Right lobe of liver (tissue), 6 donors: ENCODE results near the gene GRM5. TPM values are rescaled to one million over a fixed set of nuclear protein-coding genes. Genes with fewer than 3 reads are reported as not detected.
"Not testable (repeated sequence)": the region's sequence is repeated elsewhere in the genome, so short reads cannot be mapped to it uniquely, and the experiment has no call there.

Experiments
- ATAC-seq, 4 donors: fragments of 200-7000 bp; cut with Tn5 transposase; one replicate each; pipeline ENCODE4 v1.9.1; 2020; ENCODE audit warnings: mild to moderate bottlenecking in 4 of 4, moderate library complexity in 4 of 4
- DNase-seq, 3 donors: peaks; one replicate each; pipeline ENCODE4 v3.0.0-alpha.2; 2020
- H3K27ac ChIP-seq, 3 donors: fragments of 200-600 bp; one replicate each; pipeline ENCODE4 v1.8.0; 2022
- H3K27me3 ChIP-seq, 2 donors: fragments of 200-600 bp; one replicate each; pipeline ENCODE4 v1.8.0; 2022
- H3K36me3 ChIP-seq, 4 donors: fragments of 200-600 bp; sonication (generic) in 1 of 4; one replicate each; pipeline versions ENCODE4 v1.5.1 to v1.8.0; 2017 to 2022; ENCODE audit warnings: control low read depth in 1 of 4
- H3K4me1 ChIP-seq, 4 donors: fragments of 200-600 bp; sonication (generic) in 1 of 4; one replicate each; pipeline versions ENCODE4 v1.5.1 to v1.8.0; 2017 to 2022; ENCODE audit warnings: control low read depth in 1 of 4
- H3K4me3 ChIP-seq, 3 donors: fragments of 200-600 bp; one replicate each; pipeline ENCODE4 v1.8.0; 2022
- H3K9me3 ChIP-seq, 4 donors: fragments of 200-600 bp; sonication (generic) in 1 of 4; one replicate each; pipeline versions ENCODE4 v1.5.1 to v1.8.0; 2017 to 2022; ENCODE audit warnings: control low read depth in 1 of 4
- CTCF ChIP-seq, 4 donors: fragments of 200-600 bp in 3 of 4; fragments of 450-650 bp in 1 of 4; IDR thresholded peaks; one replicate each; pipeline versions ENCODE4 v1.5.1 to v1.8.0; 2016 to 2022; ENCODE audit warnings: antibody characterized with exemption in 4 of 4, mild to moderate bottlenecking in 2 of 4
- POLR2A ChIP-seq: fragments of 450-650 bp; IDR thresholded peaks from one replicate; pipeline ENCODE4 v1.6.1; 2017; ENCODE audit warnings: antibody characterized with exemption, mild to moderate bottlenecking
- WGBS: methylation state at CpG from one replicate; pipeline ENCODE4 v1.1.6; 2018; ENCODE audit warnings: low coverage, low lambda C conversion rate; ENCODE audit not compliant: insufficient coverage; ENCODE audit errors: missing lambda C conversion rate; 5-methylcytosine and 5-hydroxymethylcytosine counted together
- intact Hi-C, 2 donors: fragments of 100-400 bp; cut with DNase I; formaldehyde crosslinking; loops; one replicate each; pipeline versions ENCODE4 v1.11.2 to v1.14.1; 2022
- total RNA-seq, 6 experiments: library from RNA; depleted of rRNA in 2 of 6; stranded (reverse); fragments of >200 nt in 2 of 6; fragmentation: NEBNext Ultra II Directional in 3 of 6; extraction: Animal tissue kit (Norgen Biotek cat#: 25700) in 3 of 6; gene quantifications; one replicate each; pipeline versions ENCODE4 v1.1.0 to v1.2.4, GENCODE V29; 2016 to 2023
- donor health status: DM: no; HTN: yes; CAD: no.
- donor health status: DM: no; HTN: no; CAD: no.
- donor health status: DM: no; HTN: no; CAD: no.
- donor health status: DM: no; HTN: yes; CAD: no.
- donor health status: DM: no; HTN: yes; CAD: no.

The GRM5 gene
- total RNA-seq, 6 experiments from 2014 or later, result not detected

- H3K36me3 ChIP-seq, result no peaks in the 10 kb centered on the region
- DNase-seq (no peak), ATAC-seq (no peak)
- no peak overlapping the region for H3K4me3 ChIP-seq
- no peaks in the 10 kb centered on the region for H3K9me3 ChIP-seq
- WGBS, result 20% methylated on average over 2 of the region's 2 CpGs
- no peaks in the 10 kb centered on the region for H3K27me3 ChIP-seq
- no peaks in the 10 kb centered on the region for H3K4me1 ChIP-seq
- TF ChIP-seq POLR2A (no peak), CTCF (IDR thresholded peaks at IDR 0.05) (no peak)
- intact Hi-C loops, result no loop called here
- H3K27ac ChIP-seq, result no peak overlapping the region
Observed at GRCh38 chr11:89021339-89021738, 44.4 kb downstream of the GRM5 start.

GRCh38 chr11:89019827-89020547 lies 45.8 kb downstream of the GRM5 start:
- H3K27me3 ChIP-seq, H3K36me3 ChIP-seq, DNase-seq, H3K9me3 ChIP-seq, H3K27ac ChIP-seq, ATAC-seq, intact Hi-C loops, H3K4me3 ChIP-seq, H3K4me1 ChIP-seq: not testable (repeated sequence)

GRCh38 chr11:89016214-89016613 lies 49.6 kb downstream of the GRM5 start:
- intact Hi-C loops, result no loop called here
- DNase-seq, result no peak

GRCh38 chr11:89015614-89016013 lies 50.2 kb downstream of the GRM5 start:
- ATAC-seq (no peak), DNase-seq (no peak)
- intact Hi-C loops, result no loop called here
- H3K36me3 ChIP-seq, result no peaks in the 10 kb centered on the region
- TF ChIP-seq POLR2A (no peak), CTCF (IDR thresholded peaks at IDR 0.05) (no peak)
- no peaks in the 10 kb centered on the region for H3K4me1 ChIP-seq
- 0% methylated on average over 1 of the region's 1 CpG for WGBS
- H3K27me3 ChIP-seq, result no peaks in the 10 kb centered on the region
- no peak overlapping the region for H3K4me3 ChIP-seq
- H3K27ac ChIP-seq, result no peak overlapping the region
- H3K9me3 ChIP-seq, result no peaks in the 10 kb centered on the region

More at GRCh38 chr11:89016214-89016613, 49.6 kb downstream of the GRM5 start:
- no peak overlapping the region for H3K4me3 ChIP-seq
- TF ChIP-seq CTCF (IDR thresholded peaks at IDR 0.05) (no peak), POLR2A (no peak)
- no peak for ATAC-seq
- no peaks in the 10 kb centered on the region for H3K9me3 ChIP-seq
- H3K4me1 ChIP-seq, result no peaks in the 10 kb centered on the region
- H3K36me3 ChIP-seq, result no peaks in the 10 kb centered on the region
- H3K27me3 ChIP-seq, result no peaks in the 10 kb centered on the region
- no peak overlapping the region for H3K27ac ChIP-seq

GRCh38 chr11:89000852-89001251 lies 64.9 kb downstream of the GRM5 start:
- DNase-seq, H3K27ac ChIP-seq, H3K4me1 ChIP-seq, H3K4me3 ChIP-seq, H3K27me3 ChIP-seq, H3K9me3 ChIP-seq, intact Hi-C loops, ATAC-seq, H3K36me3 ChIP-seq: not testable (repeated sequence)

GRCh38 chr11:88979641-88980040 lies 86.1 kb downstream of the GRM5 start:
- TF ChIP-seq CTCF (IDR thresholded peaks at IDR 0.05), result no peak
- no peak for TF ChIP-seq POLR2A
- H3K27ac ChIP-seq, result no peak overlapping the region
- 35% methylated on average over 2 of the region's 2 CpGs for WGBS
- no peak for DNase-seq
- no peak for ATAC-seq
- H3K9me3 ChIP-seq, result no peaks in the 10 kb centered on the region
- no peaks in the 10 kb centered on the region for H3K36me3 ChIP-seq
- intact Hi-C loops, result no loop called here
- H3K4me3 ChIP-seq, result no peak overlapping the region
- H3K27me3 ChIP-seq, result no peaks in the 10 kb centered on the region
- H3K4me1 ChIP-seq, result no peaks in the 10 kb centered on the region

- intact Hi-C loops, H3K4me3 ChIP-seq, H3K9me3 ChIP-seq, ATAC-seq, H3K36me3 ChIP-seq, H3K27me3 ChIP-seq, DNase-seq, H3K4me1 ChIP-seq, H3K27ac ChIP-seq: not testable (repeated sequence)
- WGBS, result 59% methylated on average over 3 of the region's 3 CpGs
Observed at GRCh38 chr11:88978992-88979391, 86.8 kb downstream of the GRM5 start.

- H3K27me3 ChIP-seq, H3K4me1 ChIP-seq, H3K36me3 ChIP-seq, H3K4me3 ChIP-seq, H3K27ac ChIP-seq, H3K9me3 ChIP-seq, ATAC-seq, DNase-seq, intact Hi-C loops: not testable (repeated sequence)
Observed at GRCh38 chr11:88975441-88975840, 90.3 kb downstream of the GRM5 start.
